ENCODE results near the gene ARMC3.
"Not testable (repeated sequence)": the region's sequence is repeated elsewhere in the genome, so short reads cannot be mapped to it uniquely, and the experiment has no call there.

- TF ChIP-seq CTCF (IDR thresholded peaks at IDR 0.05); EZH2 (IDR thresholded peaks at IDR 0.05; ENCODE audit: borderline replicate concordance, insufficient read depth, low read depth, low read length, poor library complexity, severe bottlenecking): not testable (repeated sequence)
Observed at GRCh38 chr10:23064813-23065114, 136.9 kb downstream of the ARMC3 start.
